ENCODE data around the gene SEMA3F. TPM values are rescaled to one million over a fixed set of nuclear protein-coding genes. Genes with fewer than 3 reads are reported as not detected.
"Not testable (repeated sequence)": the region's sequence is repeated elsewhere in the genome, so short reads cannot be mapped to it uniquely, and the experiment has no call there.

The SEMA3F gene
- polyA plus RNA-seq, 1 experiment: 11.4 TPM

GRCh38 chr3:50210176-50210509 is 55.0 kb downstream of the SEMA3F start:
- ChIA-PET CTCF (interaction anchor here (1.0 to 6.4 kb wide), 7 partner anchors 9 to 114 kb away, joined by 4 to 81 read pairs (median 4); no protein-coding TSS in a partner anchor), POLR2A (no interaction called here)
- H3K27me3 ChIP-seq (ENCODE audit: control insufficient read depth, insufficient read depth, low read length): peaks cover 16% of the 10 kb centered on the region
- no peak overlapping the region for H3K4me3 ChIP-seq (ENCODE audit: low read depth, low read length)
- TF ChIP-seq CTCF (IDR thresholded peaks at IDR 0.05; ENCODE audit: insufficient read depth, low read depth, low read length): no peak
- H3K36me3 ChIP-seq (ENCODE audit: control insufficient read depth, insufficient read depth, low read length): no peaks in the 10 kb centered on the region
- no peak for DNase-seq (ENCODE audit: low read depth)

GRCh38 chr3:50210510-50211367 is 55.6 kb downstream of the SEMA3F start:
- no peak for DNase-seq (ENCODE audit: low read depth)
- no peak for TF ChIP-seq CTCF (IDR thresholded peaks at IDR 0.05; ENCODE audit: insufficient read depth, low read depth, low read length)
- CTCF ChIA-PET: interaction anchor here (0.7 to 6.4 kb wide), 14 partner anchors 9 to 113 kb away, joined by 3 to 81 read pairs (median 4); no protein-coding TSS in a partner anchor
- Histone ChIP-seq H3K36me3 (ENCODE audit: control insufficient read depth, insufficient read depth, low read length) (no peaks in the 10 kb centered on the region), H3K4me3 (ENCODE audit: low read depth, low read length) (no peak overlapping the region), H3K27me3 (ENCODE audit: control insufficient read depth, insufficient read depth, low read length) (peaks cover 11% of the 10 kb centered on the region)
- POLR2A ChIA-PET: interaction anchor here (0.6 kb wide), 1 partner anchor 69 kb away, joined by 4 read pairs; no protein-coding TSS in a partner anchor

- ChIA-PET POLR2A (interaction anchor here (0.6 kb wide), 1 partner anchor 68 kb away, joined by 4 read pairs; no protein-coding TSS in a partner anchor), CTCF (interaction anchor here (0.7 to 6.4 kb wide), 11 partner anchors 10 to 113 kb away, joined by 3 to 81 read pairs (median 4); no protein-coding TSS in a partner anchor)
- not testable (repeated sequence) for H3K27me3 ChIP-seq (ENCODE audit: control insufficient read depth, insufficient read depth, low read length); H3K36me3 ChIP-seq (ENCODE audit: control insufficient read depth, insufficient read depth, low read length); H3K4me3 ChIP-seq (ENCODE audit: low read depth, low read length); DNase-seq (ENCODE audit: low read depth)
Measured at GRCh38 chr3:50211368-50211717, 56.2 kb downstream of the SEMA3F start.

GRCh38 chr3:50211930-50212329 is 56.8 kb downstream of the SEMA3F start:
- H3K4me3 ChIP-seq (ENCODE audit: low read depth, low read length): no peak overlapping the region
- no peak for DNase-seq (ENCODE audit: low read depth)
- no peak for TF ChIP-seq CTCF (IDR thresholded peaks at IDR 0.05; ENCODE audit: insufficient read depth, low read depth, low read length)
- no peaks in the 10 kb centered on the region for H3K36me3 ChIP-seq (ENCODE audit: control insufficient read depth, insufficient read depth, low read length)
- peaks cover 4% of the 10 kb centered on the region for H3K27me3 ChIP-seq (ENCODE audit: control insufficient read depth, insufficient read depth, low read length)
- POLR2A ChIA-PET: no interaction called here
- CTCF ChIA-PET: interaction anchor here (0.7 to 6.4 kb wide), 7 partner anchors 9 to 73 kb away, joined by 3 to 81 read pairs (median 4); no protein-coding TSS in a partner anchor

GRCh38 chr3:50212502-50212901 is 57.4 kb downstream of the SEMA3F start:
- H3K27me3 ChIP-seq (ENCODE audit: control insufficient read depth, insufficient read depth, low read length): 0 out of 2 replicates have a peak, but pooled peaks cover 2% of the 10 kb centered on the region
- ChIA-PET CTCF (interaction anchor here (0.7 to 6.4 kb wide), 8 partner anchors 8 to 47 kb away, joined by 3 to 81 read pairs (median 9); no protein-coding TSS in a partner anchor), POLR2A (no interaction called here)
- DNase-seq (ENCODE audit: low read depth): no peak
- no peak for TF ChIP-seq CTCF (IDR thresholded peaks at IDR 0.05; ENCODE audit: insufficient read depth, low read depth, low read length)
- no peaks in the 10 kb centered on the region for H3K36me3 ChIP-seq (ENCODE audit: control insufficient read depth, insufficient read depth, low read length)
- H3K4me3 ChIP-seq (ENCODE audit: low read depth, low read length): no peak overlapping the region

All from BJ (cell line).